Kidney (tissue), 14 donors: ENCODE results near the gene GJA3. TPM values are rescaled to one million over a fixed set of nuclear protein-coding genes. Genes with fewer than 3 reads are reported as not detected.

Experiments used
- DNase-seq, 5 donors: peaks; one replicate each; pipeline ENCODE4 v3.0.0-alpha.2; 2013 to 2020
- FAIRE-seq: peaks from 2 replicates; lab custom pipeline; 2012; peaks lifted over from hg19 to GRCh38; lab: Jason Lieb, UNC
- H3K27ac ChIP-seq, 2 donors: one replicate each; pipeline ENCODE4 v1.7.0; 2013; ENCODE audit warnings: low read depth in 2 of 2, low read length in 2 of 2, inconsistent platforms in 1 of 2
- H3K27me3 ChIP-seq: one replicate; pipeline ENCODE4 v1.7.1; 2013; ENCODE audit warnings: low read length, inconsistent platforms; ENCODE audit not compliant: control insufficient read depth, insufficient read depth
- H3K36me3 ChIP-seq, 3 donors: one replicate each; pipeline versions ENCODE4 v1.7.0 to v1.7.1; 2013; ENCODE audit warnings: low read length in 3 of 3, control low read depth in 1 of 3, inconsistent platforms in 1 of 3; ENCODE audit not compliant: insufficient read depth in 3 of 3, control insufficient read depth in 2 of 3
- H3K4me1 ChIP-seq, 3 donors: one replicate each; pipeline versions ENCODE4 v1.7.0 to v1.7.1; 2013; ENCODE audit warnings: low read length in 3 of 3, inconsistent platforms in 1 of 3, low read depth in 1 of 3; ENCODE audit not compliant: control insufficient read depth in 2 of 3, insufficient read depth in 2 of 3
- H3K4me3 ChIP-seq, 3 donors: one replicate each; pipeline versions ENCODE4 v1.7.0 to v1.8.1; 2013; ENCODE audit warnings: low read length in 3 of 3, control low read depth in 1 of 3, inconsistent platforms in 1 of 3
- H3K9ac ChIP-seq, 3 donors: one replicate each; pipeline versions ENCODE4 v1.7.0 to v1.7.1; 2013; ENCODE audit warnings: low read length in 3 of 3, control low read depth in 1 of 3, inconsistent platforms in 1 of 3
- H3K9me3 ChIP-seq, 3 donors: one replicate each; pipeline versions ENCODE4 v1.7.0 to v1.7.1; 2013; ENCODE audit warnings: low read length in 3 of 3, control low read depth in 1 of 3, inconsistent platforms in 1 of 3; ENCODE audit not compliant: control insufficient read depth in 2 of 3, insufficient read depth in 1 of 3
- intact Hi-C: fragments of 100-400 bp; cut with DNase I; formaldehyde crosslinking; loops from one replicate; pipeline ENCODE4 v1.11.1; 2022
- polyA plus RNA-seq: library from polyadenylated mRNA; stranded (reverse); fragments of 350-450 nt; fragmentation: Illumina TruSeq; extraction: RNeasy Lipid Tissue Mini Kit (QIAGEN cat#74804); gene quantifications from one replicate; pipeline ENCODE4 v1.2.3, GENCODE V29; 2014; ENCODE audit warnings: low read depth, low replicate concordance; ENCODE audit not compliant: insufficient read depth
- total RNA-seq: library from RNA; stranded (reverse); fragmentation: NEBNext Ultra II Directional; extraction: Animal tissue kit (Norgen Biotek cat#: 25700); gene quantifications from one replicate; pipeline ENCODE4 v1.2.1, GENCODE V29; 2021
- TF ChIP-seq, protein P1 (sequence below): IDR thresholded peaks from 3 replicates; pipeline ENCODE4 v1.5.1; 2012; ENCODE audit warnings: mild to moderate bottlenecking, moderate library complexity, borderline replicate concordance; ENCODE audit not compliant: insufficient read depth; ENCODE audit errors: extremely low read depth
- donor health status: control.
- donor health status: control.
- donor health status: control.
- donor health status: control.
- donor health status: control.
- donor health status: DM: yes; HTN: yes; CAD: no.
- donor health status: Normal renal cell carcinoma (clear cell type).

GJA3 gene
- total and polyA plus RNA-seq, 2 donors from 2014 or later, result 0.16 to 1.1 TPM

DNA sequence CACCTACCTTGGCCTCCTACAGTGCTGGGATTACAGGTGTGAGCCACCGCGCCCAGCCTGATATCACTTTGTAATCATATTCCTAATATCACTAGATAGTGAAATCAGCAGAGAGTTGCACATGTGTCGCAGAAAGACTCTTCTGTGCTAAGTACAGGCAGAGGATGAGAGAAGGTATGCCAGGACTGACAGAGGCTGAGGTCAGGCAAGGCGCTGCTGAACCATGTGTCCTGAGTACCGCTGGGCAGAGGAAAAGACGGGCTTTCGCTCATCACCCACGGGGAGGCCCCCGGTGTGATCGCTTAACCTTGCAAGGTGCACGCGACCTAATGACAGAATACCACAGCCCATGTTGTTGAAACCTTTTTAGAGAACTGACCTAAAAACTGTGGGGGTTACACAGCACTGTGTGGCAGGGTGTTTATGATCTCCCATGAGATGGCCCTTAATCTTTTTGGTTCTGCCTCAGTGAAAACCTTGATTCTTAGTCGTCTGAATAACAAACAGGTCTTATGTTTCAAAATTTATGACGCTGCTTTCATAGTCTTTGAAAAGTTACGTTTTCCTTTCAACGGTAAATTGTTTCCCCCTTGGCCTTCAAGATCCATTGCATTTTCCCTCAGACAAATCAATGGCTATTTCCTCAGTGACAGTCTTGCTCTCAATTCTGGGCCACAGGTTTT, 12.2 kb downstream of the GJA3 start:
- H3K9me3 ChIP-seq, result no peaks in the 10 kb centered on the region
- FAIRE-seq (no peak), DNase-seq (no peak)
- no peak overlapping the region for H3K4me3 ChIP-seq
- TF ChIP-seq, protein P1, sequence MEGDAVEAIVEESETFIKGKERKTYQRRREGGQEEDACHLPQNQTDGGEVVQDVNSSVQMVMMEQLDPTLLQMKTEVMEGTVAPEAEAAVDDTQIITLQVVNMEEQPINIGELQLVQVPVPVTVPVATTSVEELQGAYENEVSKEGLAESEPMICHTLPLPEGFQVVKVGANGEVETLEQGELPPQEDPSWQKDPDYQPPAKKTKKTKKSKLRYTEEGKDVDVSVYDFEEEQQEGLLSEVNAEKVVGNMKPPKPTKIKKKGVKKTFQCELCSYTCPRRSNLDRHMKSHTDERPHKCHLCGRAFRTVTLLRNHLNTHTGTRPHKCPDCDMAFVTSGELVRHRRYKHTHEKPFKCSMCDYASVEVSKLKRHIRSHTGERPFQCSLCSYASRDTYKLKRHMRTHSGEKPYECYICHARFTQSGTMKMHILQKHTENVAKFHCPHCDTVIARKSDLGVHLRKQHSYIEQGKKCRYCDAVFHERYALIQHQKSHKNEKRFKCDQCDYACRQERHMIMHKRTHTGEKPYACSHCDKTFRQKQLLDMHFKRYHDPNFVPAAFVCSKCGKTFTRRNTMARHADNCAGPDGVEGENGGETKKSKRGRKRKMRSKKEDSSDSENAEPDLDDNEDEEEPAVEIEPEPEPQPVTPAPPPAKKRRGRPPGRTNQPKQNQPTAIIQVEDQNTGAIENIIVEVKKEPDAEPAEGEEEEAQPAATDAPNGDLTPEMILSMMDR, result no peak
- H3K4me1 ChIP-seq, result no peaks in the 10 kb centered on the region
- H3K9ac ChIP-seq, result no peak overlapping the region
- no peak overlapping the region for H3K27ac ChIP-seq
- intact Hi-C loops, result no loop called here
- H3K36me3 ChIP-seq, result no peaks in the 10 kb centered on the region
- H3K27me3 ChIP-seq, result no peaks in the 10 kb centered on the region

DNA sequence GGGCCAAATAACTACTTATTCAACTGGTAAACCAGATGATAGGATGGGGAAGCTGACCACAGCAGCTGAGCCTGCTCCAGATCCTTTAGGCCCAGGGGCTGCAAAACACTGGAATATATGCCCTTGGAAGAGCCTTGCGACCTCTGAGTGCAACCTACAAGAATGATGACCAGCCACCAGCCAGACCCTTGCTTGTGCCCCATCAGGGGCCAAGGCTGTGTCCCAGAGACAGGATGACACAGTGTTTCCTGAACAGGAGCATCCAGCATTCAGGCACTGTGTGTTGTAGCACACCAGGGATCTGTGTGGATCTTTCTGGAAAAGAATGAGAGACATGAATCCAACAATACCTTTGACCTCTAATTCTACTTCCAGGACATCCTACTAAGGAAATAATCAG, 14.5 kb downstream of the GJA3 start:
- intact Hi-C loops, result no loop called here
- peaks cover 5% of the 10 kb centered on the region for H3K27me3 ChIP-seq
- no peak overlapping the region for H3K4me3 ChIP-seq
- H3K4me1 ChIP-seq, result no peaks in the 10 kb centered on the region
- H3K9me3 ChIP-seq, result no peaks in the 10 kb centered on the region
- no peak overlapping the region for H3K9ac ChIP-seq
- DNase-seq, result no peak
- FAIRE-seq, result no peak
- no peak overlapping the region for H3K27ac ChIP-seq
- no peaks in the 10 kb centered on the region for H3K36me3 ChIP-seq
- TF ChIP-seq, protein P1, result no peak

DNA sequence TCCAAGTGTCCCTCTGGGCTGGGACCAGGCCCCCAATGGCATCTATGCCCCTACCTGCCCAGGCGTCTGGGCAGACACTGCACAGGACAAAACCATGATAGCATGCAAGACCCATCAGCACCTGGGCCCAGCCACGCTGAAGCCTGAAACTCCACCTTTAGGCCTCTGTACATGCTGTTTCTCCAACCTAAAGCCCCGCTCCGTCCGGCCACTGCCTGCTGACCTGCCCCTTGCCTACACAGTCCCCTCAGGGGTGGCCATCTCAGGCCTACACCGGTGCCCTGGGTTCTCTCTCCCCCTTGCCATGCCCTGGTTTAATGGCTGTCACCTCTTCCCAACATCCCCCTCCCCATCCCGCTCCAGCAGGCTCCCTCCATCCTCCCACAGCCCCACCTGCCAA, 15.3 kb downstream of the GJA3 start:
- intact Hi-C loops, result no loop called here
- Histone ChIP-seq H3K4me3 (no peak overlapping the region), H3K9me3 (no peaks in the 10 kb centered on the region), H3K27ac (no peak overlapping the region), H3K4me1 (no peaks in the 10 kb centered on the region), H3K9ac (no peak overlapping the region), H3K36me3 (no peaks in the 10 kb centered on the region), H3K27me3 (peaks cover 5% of the 10 kb centered on the region)
- FAIRE-seq, result no peak
- TF ChIP-seq, protein P1, result no peak
- no peak for DNase-seq
